GM18951 (cell line): Measurements from ENCODE around the gene DCLK1.

ENCODE experiments used
- POLR2A ChIP-seq: IDR thresholded peaks from 4 replicates; pipeline ENCODE4 v1.6.1; 2011; ENCODE audit warnings: mild to moderate bottlenecking; ENCODE audit not compliant: insufficient read length, insufficient read depth; ENCODE audit errors: extremely low read depth
- in situ Hi-C: fragments of 300-500 bp; cut with MboI; formaldehyde crosslinking; loops from one replicate; pipeline ENCODE4 v1.12.0; 2022; ENCODE audit warnings: low sequenced_read_pairs, mixed read lengths, inconsistent platforms; ENCODE audit not compliant: unreplicated experiment

DCLK1 gene

GRCh38 chr13:36030670-36031331, 100.4 kb downstream of the DCLK1 start:
- in situ Hi-C loops, result no loop called here

GRCh38 chr13:36029166-36029565, 102.0 kb downstream of the DCLK1 start:
- in situ Hi-C loops, result no loop called here
- no peak for TF ChIP-seq POLR2A

More at GRCh38 chr13:36030670-36031331, 100.4 kb downstream of the DCLK1 start:
- no peak for TF ChIP-seq POLR2A

GRCh38 chr13:36028359-36029025, 102.7 kb downstream of the DCLK1 start:
- TF ChIP-seq POLR2A, result no peak
- in situ Hi-C loops, result no loop called here

- in situ Hi-C loops, result no loop called here
- no peak for TF ChIP-seq POLR2A
These were observed 104.7 kb downstream of the DCLK1 start for GRCh38 chr13:36026531-36026930.

GRCh38 chr13:36014763-36015162, 116.4 kb downstream of the DCLK1 start:
- in situ Hi-C loops, result no loop called here

GRCh38 chr13:36006894-36007675, 124.1 kb downstream of the DCLK1 start:
- in situ Hi-C loops, result no loop called here

More at GRCh38 chr13:36014763-36015162, 116.4 kb downstream of the DCLK1 start:
- no peak for TF ChIP-seq POLR2A

GRCh38 chr13:36006347-36006746, 124.8 kb downstream of the DCLK1 start:
- in situ Hi-C loops, result no loop called here
- no peak for TF ChIP-seq POLR2A

More at GRCh38 chr13:36006894-36007675, 124.1 kb downstream of the DCLK1 start:
- TF ChIP-seq POLR2A, result no peak

GRCh38 chr13:36001561-36001960, 129.6 kb downstream of the DCLK1 start:
- no peak for TF ChIP-seq POLR2A
- in situ Hi-C loops, result no loop called here

GRCh38 chr13:36000028-36000427, 131.2 kb downstream of the DCLK1 start:
- in situ Hi-C loops, result no loop called here
- TF ChIP-seq POLR2A, result no peak

GRCh38 chr13:35996360-35996759, 134.8 kb downstream of the DCLK1 start:
- no peak for TF ChIP-seq POLR2A
- in situ Hi-C loops, result no loop called here

- in situ Hi-C loops, result no loop called here
- TF ChIP-seq POLR2A, result no peak
These were observed 136.0 kb downstream of the DCLK1 start for GRCh38 chr13:35995136-35995535.

- in situ Hi-C loops, result no loop called here
- TF ChIP-seq POLR2A, result no peak
These were observed 136.8 kb downstream of the DCLK1 start for GRCh38 chr13:35994131-35994966.

- no peak for TF ChIP-seq POLR2A
- in situ Hi-C loops, result no loop called here
These were observed 137.5 kb downstream of the DCLK1 start for GRCh38 chr13:35993686-35994085.
